ENCODE data around the gene OLFML2A.

The OLFML2A gene

DNA sequence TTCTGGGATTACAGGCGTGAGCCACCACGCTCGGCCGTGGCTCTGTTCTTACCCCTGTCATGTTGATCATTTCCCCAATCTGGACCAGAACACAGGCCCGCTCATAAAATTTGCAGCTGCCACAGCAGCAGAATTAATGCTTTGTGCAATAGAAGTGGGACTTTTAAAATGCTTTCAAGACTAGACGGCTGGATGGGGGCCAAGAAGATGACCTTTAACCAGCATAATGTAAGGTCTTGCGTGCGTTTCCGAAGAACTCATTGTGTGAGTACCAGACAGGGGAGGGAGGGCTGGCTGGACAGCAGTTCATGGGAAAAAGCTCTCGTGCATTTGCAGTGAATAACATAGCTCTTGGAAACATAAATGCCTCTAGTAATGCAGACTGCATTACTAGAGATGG is 72.9 kb downstream of the OLFML2A start:
- no peak for TF ChIP-seq CTCF (IDR thresholded peaks at IDR 0.05; ENCODE audit: unreplicated experiment in 3 of 3)
- peak overlapping the region in 1 of 3 experiments; percentile 64 for H3K4me3 Mint-ChIP-seq
- H3K36me3 Mint-ChIP-seq (ENCODE audit: low read depth): no peaks in the 10 kb centered on the region
- peaks cover 30% of the 10 kb centered on the region for H3K4me1 Mint-ChIP-seq
- peaks cover 5% of the 10 kb centered on the region for H3K27me3 Mint-ChIP-seq (ENCODE audit: low read depth)
- H3K27ac Mint-ChIP-seq: peak overlapping the region; percentile 74 to 87 (median 76)
- H3K9me3 Mint-ChIP-seq: no peaks in the 10 kb centered on the region

DNA sequence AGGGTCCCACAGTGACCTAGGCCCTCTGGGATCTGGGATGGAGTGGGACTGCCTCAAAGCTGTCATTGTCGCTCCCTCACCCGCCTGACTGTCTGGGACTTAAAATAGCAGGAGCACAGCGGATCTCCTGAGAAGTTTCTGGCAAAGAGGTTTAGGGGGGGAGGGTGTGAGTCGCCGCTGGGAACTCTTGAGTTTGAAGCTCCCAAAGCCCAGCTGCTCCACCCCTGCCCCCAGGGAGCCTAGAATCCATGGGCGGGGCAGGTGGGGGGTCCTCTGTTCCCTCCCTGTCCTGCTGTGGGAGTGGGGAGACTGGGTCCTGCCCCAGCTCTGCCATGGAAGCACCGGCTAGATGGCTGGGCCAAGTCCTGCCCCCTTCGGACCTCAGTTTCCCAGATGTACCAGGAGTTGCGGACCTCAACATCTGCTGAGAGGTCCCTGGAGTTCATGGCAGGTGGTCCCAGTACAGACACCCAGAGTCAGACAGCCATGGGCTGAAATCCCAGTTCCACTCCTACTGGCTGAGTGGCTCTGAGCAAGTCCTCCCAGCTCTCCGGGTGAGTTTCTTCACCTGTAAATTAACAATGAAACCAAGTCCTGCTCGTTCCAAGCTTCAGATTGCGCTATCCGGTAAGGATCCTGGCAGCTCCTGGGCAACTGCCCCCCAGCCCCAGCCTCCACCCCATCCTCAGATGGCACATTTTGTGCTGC is 75.3 kb downstream of the OLFML2A start:
- H3K27me3 Mint-ChIP-seq (ENCODE audit: low read depth): peaks cover 5% of the 10 kb centered on the region
- H3K9me3 Mint-ChIP-seq: no peaks in the 10 kb centered on the region
- H3K27ac Mint-ChIP-seq: peak overlapping the region; percentile 51 to 87 (median 80)
- peaks cover 24% of the 10 kb centered on the region for H3K4me1 Mint-ChIP-seq
- no peak for TF ChIP-seq CTCF (IDR thresholded peaks at IDR 0.05; ENCODE audit: unreplicated experiment in 3 of 3)
- H3K36me3 Mint-ChIP-seq (ENCODE audit: low read depth): peaks cover under 1% of the 10 kb centered on the region
- H3K4me3 Mint-ChIP-seq: peak overlapping the region; percentile 49 to 66 (median 62)

DNA sequence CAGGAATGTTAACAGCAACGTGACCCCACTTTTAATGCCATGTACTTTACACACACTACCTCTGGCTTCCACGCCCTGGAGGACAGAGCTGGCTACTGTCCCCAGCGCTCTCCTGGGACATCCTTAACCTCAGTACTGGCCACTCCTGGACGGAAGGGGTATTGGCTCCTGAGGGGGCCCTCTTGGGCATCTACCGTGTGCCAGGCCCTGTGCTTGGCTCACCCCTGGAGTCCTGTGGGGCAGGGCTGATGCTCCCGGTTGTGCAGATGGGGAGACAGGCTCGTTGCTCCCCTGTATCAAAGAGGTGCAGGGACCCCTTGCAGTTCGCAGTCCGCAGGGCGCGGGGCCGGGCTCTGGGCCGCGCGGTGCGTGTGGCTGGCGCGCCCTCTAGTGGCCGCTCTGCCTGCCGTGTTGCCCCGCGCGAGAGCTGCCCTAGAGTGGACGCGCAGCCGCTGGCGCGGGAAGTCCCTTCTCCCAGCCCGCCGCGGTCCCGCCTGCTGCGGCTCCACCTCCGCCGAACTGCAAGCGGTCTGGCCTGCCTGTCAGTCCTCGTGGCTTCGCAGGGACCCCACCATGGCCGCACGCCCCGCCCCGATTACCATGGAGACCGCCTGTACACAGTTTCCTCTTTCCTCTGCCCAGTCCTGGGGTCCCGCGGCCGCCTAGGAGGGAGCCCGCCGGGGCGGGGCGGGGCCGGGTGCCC is 76.0 kb downstream of the OLFML2A start, which contains the start of gene WDR38:
Gene WDR38, plus strand, starts transcription at position 632 of the 703 bp plus-strand sequence. CDS start 72 bp downstream, outside the sequence.
- Mint-ChIP-seq H3K4me1 (peaks cover 24% of the 10 kb centered on the region), H3K9me3 (no peaks in the 10 kb centered on the region), H3K27me3 (ENCODE audit: low read depth) (peaks cover 5% of the 10 kb centered on the region), H3K27ac (peak within 1 kb of the TSS; percentile 51 to 87 (median 80)), H3K36me3 (ENCODE audit: low read depth) (peaks cover 6% of the 10 kb centered on the region), H3K4me3 (peak within 1 kb of the TSS; percentile 62 to 66 (median 65))
- peak; percentile 99 to 100 (median 100) for TF ChIP-seq CTCF (IDR thresholded peaks at IDR 0.05; ENCODE audit: unreplicated experiment in 3 of 3)

- Mint-ChIP-seq H3K9me3 (no peaks in the 10 kb centered on the region), H3K36me3 (ENCODE audit: low read depth) (peaks cover 9% of the 10 kb centered on the region), H3K27me3 (ENCODE audit: low read depth) (peaks cover 5% of the 10 kb centered on the region), H3K27ac (no peak overlapping the region), H3K4me1 (peaks cover 24% of the 10 kb centered on the region), H3K4me3 (peak overlapping the region in 2 of 3 experiments; percentile 65 to 66)
- no peak for TF ChIP-seq CTCF (IDR thresholded peaks at IDR 0.05; ENCODE audit: unreplicated experiment in 3 of 3)
Measured at GRCh38 chr9:124853605-124854143, 76.7 kb downstream of the OLFML2A start.

DNA sequence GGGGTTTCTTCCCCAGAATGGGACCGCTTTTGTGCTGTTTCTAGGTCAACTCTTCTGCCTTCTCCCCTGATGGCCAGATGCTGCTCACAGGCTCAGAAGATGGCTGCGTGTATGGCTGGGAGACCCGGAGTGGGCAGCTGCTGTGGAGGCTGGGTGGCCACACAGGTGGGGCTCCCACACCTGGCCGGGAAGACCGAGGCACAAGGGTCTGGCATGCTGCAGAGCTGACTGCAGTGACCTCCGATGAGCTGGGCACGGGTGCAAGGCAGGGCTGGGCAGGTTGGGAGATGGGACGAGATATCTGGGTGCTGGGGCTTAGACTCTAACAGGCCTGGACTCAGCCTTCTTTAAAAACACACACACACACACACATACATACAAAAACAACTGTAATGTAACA is 77.2 kb downstream of the OLFML2A start:
- H3K27ac Mint-ChIP-seq: no peak overlapping the region

More for the DNA sequence above, 77.2 kb downstream of the OLFML2A start:
- Mint-ChIP-seq H3K4me3 (peak overlapping the region in 1 of 3 experiments; percentile 29), H3K27me3 (ENCODE audit: low read depth) (peaks cover 5% of the 10 kb centered on the region), H3K36me3 (ENCODE audit: low read depth) (peaks cover 13% of the 10 kb centered on the region), H3K9me3 (no peaks in the 10 kb centered on the region), H3K4me1 (peaks cover 27% of the 10 kb centered on the region)
- no peak for TF ChIP-seq CTCF (IDR thresholded peaks at IDR 0.05; ENCODE audit: unreplicated experiment in 3 of 3)
